Stomach (tissue), 8 donors: ENCODE data around the gene ETV5. TPM values are rescaled to one million over a fixed set of nuclear protein-coding genes. Genes with fewer than 3 reads are reported as not detected.

ENCODE experiments used
- polyA plus RNA-seq, 3 donors: library from polyadenylated mRNA; stranded (reverse); fragments of 200-250 nt; gene quantifications; one replicate each; pipeline ENCODE4 v1.2.3, GENCODE V29; 2013
- small RNA-seq, 4 donors: library from RNA; depleted of rRNA; stranded (forward); fragments of <200 nt; gene quantifications; one replicate each; pipeline ENCODE3, GENCODE V24; 2016
- total RNA-seq, 5 donors: library from RNA; depleted of rRNA; stranded (reverse); fragments of >200 nt; gene quantifications; one replicate each; pipeline versions ENCODE4 v1.1.0 to v1.2.3, GENCODE V29; 2014 to 2016
- donor health status: healthy with polysubstance abuse.
- donor health status: Bipolar disorder and iron deficiency.
- donor health status: healthy.

The ETV5 gene
- total and polyA plus RNA-seq, 8 donors: 2.9 to 343 (median 17.7) TPM

Small RNAs within 50 kb of the gene (small RNA-seq; reads per million reads assigned to genes)
- gene RF00017: 0 reads per million in 4 donors

Other genes with a start within 250 kb of the ETV5 start
- 100 to 1,000 TPM in 4 of 5 donors, 10 to 100 TPM in 1; 98.1 to 298 (median 208) TPM for gene TRA2B, start 171.1 kb downstream of the ETV5 start, total RNA-seq
- gene TRA2B, start 171.1 kb downstream of the ETV5 start, polyA plus RNA-seq: 10 to 100 TPM; 55.8 to 59.6 (median 57.8) TPM